ENCODE data around the gene GRK1.

DNA sequence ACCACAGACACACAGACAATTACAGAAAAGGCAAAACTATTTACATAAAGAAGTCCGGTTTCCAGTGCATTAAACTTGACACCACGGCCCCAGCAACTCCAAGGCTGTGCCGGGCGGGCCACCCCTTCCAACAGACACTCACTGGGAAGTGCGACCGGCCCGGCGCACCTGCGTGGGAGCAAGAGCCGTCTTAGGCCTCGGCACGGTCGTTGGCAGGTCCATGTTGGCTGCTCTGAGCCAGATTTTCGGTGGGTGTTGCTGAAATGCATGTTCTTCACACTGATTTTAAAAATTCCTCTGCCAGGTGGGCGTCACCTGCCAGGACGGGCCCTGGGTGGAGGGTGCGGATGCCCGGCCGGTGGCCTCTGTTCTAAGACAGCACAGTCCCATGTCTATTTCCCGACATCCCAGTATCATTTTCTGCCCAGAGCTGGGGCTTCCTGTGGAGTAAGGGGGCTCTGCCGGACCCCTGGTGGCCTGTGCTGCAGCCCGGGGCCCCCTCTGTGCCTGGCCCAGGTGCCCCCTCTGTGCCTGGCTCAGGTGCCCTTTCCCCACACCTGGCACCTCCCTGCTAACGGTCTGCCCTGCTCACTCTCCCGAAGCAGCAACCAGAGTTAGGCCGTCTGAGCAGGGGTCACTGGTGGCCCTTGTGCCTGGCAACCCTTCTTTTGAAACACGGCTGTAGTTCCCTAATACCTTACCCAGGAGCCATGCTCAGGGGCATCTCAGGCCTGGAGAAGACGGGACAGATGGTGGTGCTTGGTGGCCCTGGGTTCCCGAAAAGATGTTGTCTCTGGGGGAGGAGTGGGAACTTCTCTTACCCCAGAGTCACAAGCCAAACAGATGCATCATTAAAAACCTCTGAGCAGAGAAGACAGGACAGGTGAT, 101.2 kb downstream of the GRK1 start:
- TF ChIP-seq POLR2AphosphoS5 (IDR thresholded peaks at IDR 0.05) (no peak), EP300 (IDR thresholded peaks at IDR 0.05; ENCODE audit: low read depth) (no peak), POLR2A (IDR thresholded peaks at IDR 0.05) (no peak)
- TF ChIP-seq, protein P1, sequence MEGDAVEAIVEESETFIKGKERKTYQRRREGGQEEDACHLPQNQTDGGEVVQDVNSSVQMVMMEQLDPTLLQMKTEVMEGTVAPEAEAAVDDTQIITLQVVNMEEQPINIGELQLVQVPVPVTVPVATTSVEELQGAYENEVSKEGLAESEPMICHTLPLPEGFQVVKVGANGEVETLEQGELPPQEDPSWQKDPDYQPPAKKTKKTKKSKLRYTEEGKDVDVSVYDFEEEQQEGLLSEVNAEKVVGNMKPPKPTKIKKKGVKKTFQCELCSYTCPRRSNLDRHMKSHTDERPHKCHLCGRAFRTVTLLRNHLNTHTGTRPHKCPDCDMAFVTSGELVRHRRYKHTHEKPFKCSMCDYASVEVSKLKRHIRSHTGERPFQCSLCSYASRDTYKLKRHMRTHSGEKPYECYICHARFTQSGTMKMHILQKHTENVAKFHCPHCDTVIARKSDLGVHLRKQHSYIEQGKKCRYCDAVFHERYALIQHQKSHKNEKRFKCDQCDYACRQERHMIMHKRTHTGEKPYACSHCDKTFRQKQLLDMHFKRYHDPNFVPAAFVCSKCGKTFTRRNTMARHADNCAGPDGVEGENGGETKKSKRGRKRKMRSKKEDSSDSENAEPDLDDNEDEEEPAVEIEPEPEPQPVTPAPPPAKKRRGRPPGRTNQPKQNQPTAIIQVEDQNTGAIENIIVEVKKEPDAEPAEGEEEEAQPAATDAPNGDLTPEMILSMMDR (IDR thresholded peaks at IDR 0.05) = no peak
